Right renal pelvis (tissue), 4 donors: ENCODE results near the gene TIPIN. TPM values are rescaled to one million over a fixed set of nuclear protein-coding genes. Genes with fewer than 3 reads are reported as not detected.
A peak's percentile ranks its signal among the peaks of the same experiment; 100 is the strongest.
"Not testable (repeated sequence)": the region's sequence is repeated elsewhere in the genome, so short reads cannot be mapped to it uniquely, and the experiment has no call there.

Experiments used
- DNase-seq, 4 donors: peaks; one replicate each; pipeline ENCODE4 v3.0.0-alpha.2; 2013; ENCODE audit warnings: low read depth in 4 of 4, low spot score in 3 of 4, missing footprints in 1 of 4
- polyA plus RNA-seq, 4 donors: library from polyadenylated mRNA; unstranded; fragments of 120-200 nt; gene quantifications; one replicate each; pipeline ENCODE4 v1.2.1, GENCODE V29; 2013; ENCODE audit not compliant: insufficient read length in 4 of 4

Gene TIPIN
- polyA plus RNA-seq, 4 donors: 13.8 to 24.9 (median 17.2) TPM

GRCh38 chr15:66386204-66387123 lies 30.0 kb upstream of the TIPIN start, which contains the start of gene MAP2K1:
TSS of gene MAP2K1 (plus strand) at chr15:66386912. CDS start at chr15:66387348, 436 bp downstream.
- peak; percentile 94 to 96 (median 95) for DNase-seq

GRCh38 chr15:66381376-66381775 lies 24.9 kb upstream of the TIPIN start:
- not testable (repeated sequence) for DNase-seq

- DNase-seq: no peak
Observed at GRCh38 chr15:66378814-66379430, 22.4 kb upstream of the TIPIN start.

- no peak for DNase-seq
Observed at GRCh38 chr15:66374179-66374578, 17.7 kb upstream of the TIPIN start.

- no peak for DNase-seq
Observed at GRCh38 chr15:66369773-66370651, 13.5 kb upstream of the TIPIN start.

- DNase-seq: no peak
Observed at GRCh38 chr15:66364944-66365528, 8.6 kb upstream of the TIPIN start.

GRCh38 chr15:66362776-66363175 lies 6.3 kb upstream of the TIPIN start:
- DNase-seq: no peak

GRCh38 chr15:66361745-66362460 lies 5.4 kb upstream of the TIPIN start:
- not testable (repeated sequence) for DNase-seq

- no peak for DNase-seq
Observed at GRCh38 chr15:66359740-66360139, 3.3 kb upstream of the TIPIN start.

- peak in 1 of 4 donors; percentile 1 for DNase-seq
Observed at GRCh38 chr15:66356077-66356358, 467 bp downstream of the TIPIN start.

GRCh38 chr15:66348530-66348929 lies 8.0 kb downstream of the TIPIN start:
- not testable (repeated sequence) for DNase-seq

- no peak for DNase-seq
Observed at GRCh38 chr15:66328771-66329170, 27.7 kb downstream of the TIPIN start.

GRCh38 chr15:66327736-66328135 lies 28.7 kb downstream of the TIPIN start:
- no peak for DNase-seq

GRCh38 chr15:66326051-66326450 lies 30.4 kb downstream of the TIPIN start:
- no peak for DNase-seq

GRCh38 chr15:66323312-66323928 lies 33.1 kb downstream of the TIPIN start:
- no peak for DNase-seq

- DNase-seq: no peak
Observed at GRCh38 chr15:66312144-66312543, 44.3 kb downstream of the TIPIN start.

GRCh38 chr15:66310786-66311185 lies 45.7 kb downstream of the TIPIN start:
- DNase-seq: no peak

GRCh38 chr15:66309828-66310227 lies 46.7 kb downstream of the TIPIN start:
- DNase-seq: no peak

GRCh38 chr15:66308531-66308930 lies 48.0 kb downstream of the TIPIN start:
- no peak for DNase-seq

GRCh38 chr15:66306381-66306780 lies 50.1 kb downstream of the TIPIN start:
- no peak for DNase-seq
